Osteocyte (in vitro differentiated cells): ENCODE results near the gene NUMBL. TPM values are rescaled to one million over a fixed set of nuclear protein-coding genes. Genes with fewer than 3 reads are reported as not detected.

Source experiments
- DNase-seq: peaks from one replicate; pipeline ENCODE4 v3.0.0; 2021; ENCODE audit warnings: mixed read lengths; ENCODE audit not compliant: unreplicated experiment; ENCODE audit errors: extremely low spot score
- H3K27ac Mint-ChIP-seq: one replicate; pipeline ENCODE4 v1.8.0; 2021; ENCODE audit warnings: mild to moderate bottlenecking, mixed read lengths; ENCODE audit not compliant: unreplicated experiment
- H3K27me3 Mint-ChIP-seq: one replicate; pipeline ENCODE4 v1.8.0; 2021; ENCODE audit warnings: mixed read lengths; ENCODE audit not compliant: unreplicated experiment
- H3K36me3 Mint-ChIP-seq: one replicate; pipeline ENCODE4 v1.8.0; 2021; ENCODE audit warnings: mixed read lengths; ENCODE audit not compliant: unreplicated experiment
- H3K4me1 Mint-ChIP-seq: one replicate; pipeline ENCODE4 v1.8.0; 2021; ENCODE audit warnings: mixed read lengths; ENCODE audit not compliant: unreplicated experiment
- H3K4me3 Mint-ChIP-seq: one replicate; pipeline ENCODE4 v1.8.0; 2021; ENCODE audit warnings: mild to moderate bottlenecking, moderate library complexity, mixed read lengths; ENCODE audit not compliant: unreplicated experiment
- H3K9me3 Mint-ChIP-seq: one replicate; pipeline ENCODE4 v1.8.0; 2021; ENCODE audit warnings: mixed read lengths; ENCODE audit not compliant: unreplicated experiment
- long read RNA-seq: library from polyadenylated mRNA; unstranded; transcript quantifications from one replicate; pipeline ENCODE4 v2.0.0, GENCODE V29; 2021
- total RNA-seq: library from RNA; stranded (reverse); gene quantifications from 2 replicates; pipeline ENCODE4 v1.2.1, GENCODE V29; 2021
- TF ChIP-seq, protein P1 (sequence below): fragments of 200-600 bp; sonication (generic); IDR thresholded peaks from 2 replicates; pipeline ENCODE4 v1.5.0; 2021; ENCODE audit warnings: antibody characterized with exemption, mild to moderate bottlenecking, moderate library complexity

The NUMBL gene
- total RNA-seq = 63.2 and 67.1 TPM in 2 replicates
- long read RNA-seq, partial matches to known transcripts = 0 of 2 reads
- long read RNA-seq, other reads (novel, unspliced or antisense) = 2 of 2 reads

DNA sequence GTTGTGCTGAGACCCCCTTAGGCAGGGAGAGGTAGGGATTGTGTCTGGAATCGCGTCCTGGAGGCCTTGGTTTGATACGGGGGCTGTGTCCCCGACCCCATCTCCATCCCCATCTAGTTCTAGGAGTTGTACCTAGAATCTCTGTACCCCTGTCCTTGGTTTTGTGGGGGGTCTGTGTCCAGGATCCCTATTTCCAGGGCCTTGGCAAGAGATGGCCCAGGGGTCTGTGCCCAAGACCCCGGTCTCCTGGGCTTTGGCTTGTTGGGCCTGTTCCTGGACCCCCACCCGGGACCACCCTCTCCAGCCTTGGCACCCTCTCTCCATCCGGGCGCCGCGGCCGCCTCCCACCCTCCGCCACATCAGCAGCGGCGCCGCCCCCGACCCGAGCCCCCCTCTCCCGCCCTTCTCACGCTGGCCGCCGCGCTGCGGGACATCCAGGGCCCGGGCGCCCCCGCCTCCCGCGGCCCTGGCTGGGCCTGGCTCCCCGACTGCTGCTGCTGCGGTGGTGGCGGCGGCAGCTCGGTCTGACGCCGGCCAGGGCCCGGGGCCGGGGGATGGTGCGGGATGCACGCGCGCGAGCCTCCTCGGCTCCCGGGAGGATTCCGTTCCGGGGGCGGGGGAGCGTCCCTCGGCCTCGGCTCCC, at the start of gene NUMBL:
NUMBL (minus strand) TSS at position 602 of the 643 bp plus-strand sequence; CDS start at position 434, 168 bp downstream.
- TF ChIP-seq, protein P1, sequence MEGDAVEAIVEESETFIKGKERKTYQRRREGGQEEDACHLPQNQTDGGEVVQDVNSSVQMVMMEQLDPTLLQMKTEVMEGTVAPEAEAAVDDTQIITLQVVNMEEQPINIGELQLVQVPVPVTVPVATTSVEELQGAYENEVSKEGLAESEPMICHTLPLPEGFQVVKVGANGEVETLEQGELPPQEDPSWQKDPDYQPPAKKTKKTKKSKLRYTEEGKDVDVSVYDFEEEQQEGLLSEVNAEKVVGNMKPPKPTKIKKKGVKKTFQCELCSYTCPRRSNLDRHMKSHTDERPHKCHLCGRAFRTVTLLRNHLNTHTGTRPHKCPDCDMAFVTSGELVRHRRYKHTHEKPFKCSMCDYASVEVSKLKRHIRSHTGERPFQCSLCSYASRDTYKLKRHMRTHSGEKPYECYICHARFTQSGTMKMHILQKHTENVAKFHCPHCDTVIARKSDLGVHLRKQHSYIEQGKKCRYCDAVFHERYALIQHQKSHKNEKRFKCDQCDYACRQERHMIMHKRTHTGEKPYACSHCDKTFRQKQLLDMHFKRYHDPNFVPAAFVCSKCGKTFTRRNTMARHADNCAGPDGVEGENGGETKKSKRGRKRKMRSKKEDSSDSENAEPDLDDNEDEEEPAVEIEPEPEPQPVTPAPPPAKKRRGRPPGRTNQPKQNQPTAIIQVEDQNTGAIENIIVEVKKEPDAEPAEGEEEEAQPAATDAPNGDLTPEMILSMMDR = no peak
- no peak for DNase-seq
- H3K27me3 Mint-ChIP-seq = no peaks in the 10 kb centered on the region
- H3K4me3 Mint-ChIP-seq = peak within 1 kb of the TSS; percentile 84
- peaks cover 6% of the 10 kb centered on the region for H3K4me1 Mint-ChIP-seq
- peaks cover 11% of the 10 kb centered on the region for H3K36me3 Mint-ChIP-seq
- H3K27ac Mint-ChIP-seq = peak within 1 kb of the TSS; percentile 98
- H3K9me3 Mint-ChIP-seq = no peaks in the 10 kb centered on the region

DNA sequence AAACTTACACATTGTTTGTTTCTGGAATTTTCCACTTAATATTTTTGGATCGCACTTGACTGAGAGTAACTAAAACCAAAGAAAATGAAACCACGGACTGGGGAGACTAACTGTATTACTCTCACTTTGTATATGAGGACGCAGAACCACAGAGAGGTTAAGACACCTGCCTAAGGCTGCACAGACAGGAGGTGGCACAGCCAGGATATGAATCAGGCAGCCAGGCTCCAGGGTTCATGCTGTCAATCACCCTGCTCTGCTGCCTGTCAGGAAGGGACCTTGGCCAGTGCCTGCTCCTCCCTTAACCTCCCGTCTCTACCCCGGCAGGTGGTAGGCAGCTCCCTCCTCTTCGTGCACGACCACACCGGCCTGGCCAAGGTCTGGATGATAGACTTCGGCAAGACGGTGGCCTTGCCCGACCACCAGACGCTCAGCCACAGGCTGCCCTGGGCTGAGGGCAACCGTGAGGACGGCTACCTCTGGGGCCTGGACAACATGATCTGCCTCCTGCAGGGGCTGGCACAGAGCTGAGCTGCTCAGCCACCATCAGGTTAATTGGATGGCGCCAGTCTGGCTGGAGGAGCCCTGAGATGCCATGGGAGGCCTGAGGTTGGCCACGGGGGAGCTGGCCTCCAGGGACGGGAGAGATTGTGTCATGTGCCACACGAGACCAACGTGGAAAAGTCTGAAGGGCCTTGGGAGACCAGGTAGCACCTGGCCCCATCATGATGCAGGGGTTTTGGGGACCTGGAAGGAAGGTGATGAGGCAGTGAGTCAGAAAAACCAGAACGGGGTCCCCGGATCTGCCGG, 48.8 kb upstream of the NUMBL start:
- Mint-ChIP-seq H3K4me3 (no peak overlapping the region), H3K9me3 (no peaks in the 10 kb centered on the region), H3K4me1 (peaks cover 4% of the 10 kb centered on the region), H3K27ac (no peak overlapping the region), H3K36me3 (peaks cover 21% of the 10 kb centered on the region), H3K27me3 (no peaks in the 10 kb centered on the region)
- TF ChIP-seq, protein P1 = no peak
- DNase-seq = no peak

DNA sequence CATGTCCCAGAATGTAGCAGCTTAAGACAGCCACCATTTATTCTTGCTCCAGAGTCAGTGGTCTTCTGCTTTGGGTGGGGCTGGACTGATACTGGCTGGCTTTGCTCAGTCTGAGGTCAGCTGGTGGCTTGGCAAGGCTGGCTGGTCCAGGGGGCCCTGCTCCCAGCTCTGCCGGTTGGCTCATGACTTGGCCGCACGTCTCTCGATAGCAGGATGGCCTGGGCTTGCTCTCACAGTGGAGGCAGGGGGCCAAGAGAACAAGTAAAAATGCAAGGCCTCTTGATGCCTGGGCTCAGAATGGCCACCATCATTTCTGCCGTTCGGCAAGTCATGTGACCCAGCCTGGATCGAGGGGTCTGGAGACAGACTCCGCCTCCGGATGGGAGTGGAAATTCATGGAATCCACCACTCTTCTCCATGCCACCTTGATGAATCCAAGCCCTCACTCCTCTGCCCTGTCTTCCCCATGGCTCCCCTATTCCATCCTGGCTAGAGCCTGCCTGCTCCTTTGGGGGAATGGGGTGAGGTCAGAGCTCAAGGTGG, 46.7 kb upstream of the NUMBL start:
- Mint-ChIP-seq H3K4me1 (no peaks in the 10 kb centered on the region), H3K36me3 (peaks cover 36% of the 10 kb centered on the region), H3K27me3 (no peaks in the 10 kb centered on the region), H3K9me3 (no peaks in the 10 kb centered on the region), H3K4me3 (no peak overlapping the region), H3K27ac (no peak overlapping the region)
- TF ChIP-seq, protein P1 = no peak
- no peak for DNase-seq

DNA sequence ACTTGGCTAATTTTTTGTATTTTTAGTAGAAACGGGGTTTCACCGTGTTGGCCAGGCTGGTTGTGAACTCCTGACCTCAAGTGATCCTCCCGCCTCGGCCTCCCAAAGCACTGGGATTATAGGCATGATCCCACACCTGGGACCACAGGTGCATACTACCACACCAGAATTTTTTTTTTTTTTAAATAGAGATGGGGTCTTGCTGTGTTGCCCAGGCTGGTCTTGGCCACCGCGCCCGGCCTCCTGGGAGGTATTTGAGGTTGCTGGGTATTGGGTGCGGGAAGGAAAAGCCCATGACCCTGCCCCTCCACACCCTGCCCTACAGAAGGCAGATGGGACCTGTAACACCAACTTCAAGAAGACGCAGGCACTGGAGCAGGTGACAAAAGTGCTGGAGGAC, 46.2 kb upstream of the NUMBL start:
- Mint-ChIP-seq H3K27me3 (no peaks in the 10 kb centered on the region), H3K4me3 (no peak overlapping the region), H3K9me3 (no peaks in the 10 kb centered on the region), H3K4me1 (no peaks in the 10 kb centered on the region), H3K36me3 (peaks cover 37% of the 10 kb centered on the region), H3K27ac (no peak overlapping the region)
- DNase-seq = no peak
- TF ChIP-seq, protein P1 = no peak
